Measurements from ENCODE around the gene C10orf62. TPM values are rescaled to one million over a fixed set of nuclear protein-coding genes. Genes with fewer than 3 reads are reported as not detected.

C10orf62 gene
- total and polyA plus RNA-seq, 9 of the 15 experiments (the other 6 are each of a cell fraction or from before 2014, with no cell fraction given) = not detected

DNA sequence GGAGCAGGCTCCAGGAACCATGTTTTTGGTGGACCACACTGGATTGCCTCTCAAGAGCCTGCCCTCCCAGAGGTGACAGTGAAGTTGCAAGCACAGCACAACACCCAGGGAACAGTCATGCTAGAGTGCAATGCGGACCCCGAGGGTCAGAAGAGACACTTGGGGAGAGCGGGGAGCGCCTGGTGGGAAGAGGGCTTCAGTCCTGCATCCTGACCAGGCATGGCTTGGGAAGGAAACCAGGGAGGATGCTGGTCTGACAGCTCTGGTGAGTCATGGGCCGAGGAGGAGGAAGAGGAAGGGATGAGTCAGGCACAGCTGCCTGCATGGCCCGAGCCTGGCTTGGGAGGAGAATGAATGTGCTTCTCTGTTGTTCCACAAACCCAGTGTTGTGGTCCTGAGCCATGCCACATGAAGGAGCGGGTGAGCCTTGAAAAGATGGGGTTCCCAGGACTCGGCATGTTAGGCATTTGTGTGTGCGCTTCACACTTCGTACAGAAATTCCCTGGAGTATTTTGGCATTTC is 46.4 kb upstream of the C10orf62 start (continued):
- TF ChIP-seq, protein P1, sequence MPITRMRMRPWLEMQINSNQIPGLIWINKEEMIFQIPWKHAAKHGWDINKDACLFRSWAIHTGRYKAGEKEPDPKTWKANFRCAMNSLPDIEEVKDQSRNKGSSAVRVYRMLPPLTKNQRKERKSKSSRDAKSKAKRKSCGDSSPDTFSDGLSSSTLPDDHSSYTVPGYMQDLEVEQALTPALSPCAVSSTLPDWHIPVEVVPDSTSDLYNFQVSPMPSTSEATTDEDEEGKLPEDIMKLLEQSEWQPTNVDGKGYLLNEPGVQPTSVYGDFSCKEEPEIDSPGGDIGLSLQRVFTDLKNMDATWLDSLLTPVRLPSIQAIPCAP (CRISPR knock-in tag; IDR thresholded peaks at IDR 0.05; ENCODE audit: borderline replicate concordance) = no peak
- TF ChIP-seq, protein P2, sequence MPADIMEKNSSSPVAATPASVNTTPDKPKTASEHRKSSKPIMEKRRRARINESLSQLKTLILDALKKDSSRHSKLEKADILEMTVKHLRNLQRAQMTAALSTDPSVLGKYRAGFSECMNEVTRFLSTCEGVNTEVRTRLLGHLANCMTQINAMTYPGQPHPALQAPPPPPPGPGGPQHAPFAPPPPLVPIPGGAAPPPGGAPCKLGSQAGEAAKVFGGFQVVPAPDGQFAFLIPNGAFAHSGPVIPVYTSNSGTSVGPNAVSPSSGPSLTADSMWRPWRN (IDR thresholded peaks at IDR 0.05; ENCODE audit: low read depth) = no peak
- TF ChIP-seq POLR2G (IDR thresholded peaks at IDR 0.05; ENCODE audit: low read depth, low read length) = no peak
- no peak for TF ChIP-seq MTA2 (IDR thresholded peaks at IDR 0.05; ENCODE audit: low read depth)
- TF ChIP-seq GTF2A2 (tag; IDR thresholded peaks at IDR 0.05) = no peak
- peak; percentile 83 for TF ChIP-seq CTBP1 (IDR thresholded peaks at IDR 0.05; ENCODE audit: borderline replicate concordance)
- TF ChIP-seq ZNF717 (CRISPR knock-in tag; IDR thresholded peaks at IDR 0.05) = no peak
- TF ChIP-seq, protein P3, sequence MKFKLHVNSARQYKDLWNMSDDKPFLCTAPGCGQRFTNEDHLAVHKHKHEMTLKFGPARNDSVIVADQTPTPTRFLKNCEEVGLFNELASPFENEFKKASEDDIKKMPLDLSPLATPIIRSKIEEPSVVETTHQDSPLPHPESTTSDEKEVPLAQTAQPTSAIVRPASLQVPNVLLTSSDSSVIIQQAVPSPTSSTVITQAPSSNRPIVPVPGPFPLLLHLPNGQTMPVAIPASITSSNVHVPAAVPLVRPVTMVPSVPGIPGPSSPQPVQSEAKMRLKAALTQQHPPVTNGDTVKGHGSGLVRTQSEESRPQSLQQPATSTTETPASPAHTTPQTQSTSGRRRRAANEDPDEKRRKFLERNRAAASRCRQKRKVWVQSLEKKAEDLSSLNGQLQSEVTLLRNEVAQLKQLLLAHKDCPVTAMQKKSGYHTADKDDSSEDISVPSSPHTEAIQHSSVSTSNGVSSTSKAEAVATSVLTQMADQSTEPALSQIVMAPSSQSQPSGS (CRISPR knock-in tag; IDR thresholded peaks at IDR 0.05) = no peak
- TF ChIP-seq, protein P4, sequence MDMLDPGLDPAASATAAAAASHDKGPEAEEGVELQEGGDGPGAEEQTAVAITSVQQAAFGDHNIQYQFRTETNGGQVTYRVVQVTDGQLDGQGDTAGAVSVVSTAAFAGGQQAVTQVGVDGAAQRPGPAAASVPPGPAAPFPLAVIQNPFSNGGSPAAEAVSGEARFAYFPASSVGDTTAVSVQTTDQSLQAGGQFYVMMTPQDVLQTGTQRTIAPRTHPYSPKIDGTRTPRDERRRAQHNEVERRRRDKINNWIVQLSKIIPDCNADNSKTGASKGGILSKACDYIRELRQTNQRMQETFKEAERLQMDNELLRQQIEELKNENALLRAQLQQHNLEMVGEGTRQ (CRISPR knock-in tag; IDR thresholded peaks at IDR 0.05) = no peak
- TF ChIP-seq EHMT2 (IDR thresholded peaks at IDR 0.05) = no peak
- TF ChIP-seq POU5F1 (IDR thresholded peaks at IDR 0.05; ENCODE audit: borderline replicate concordance, low read depth, low read length, partially characterized antibody) = no peak
- peak; percentile 92 for TF ChIP-seq JUN (IDR thresholded peaks at IDR 0.05; ENCODE audit: borderline replicate concordance, low read depth, low read length)
- no peak for TF ChIP-seq JUN (CRISPR knock-in tag; IDR thresholded peaks at IDR 0.05; ENCODE audit: borderline replicate concordance)
- TF ChIP-seq, protein P5, sequence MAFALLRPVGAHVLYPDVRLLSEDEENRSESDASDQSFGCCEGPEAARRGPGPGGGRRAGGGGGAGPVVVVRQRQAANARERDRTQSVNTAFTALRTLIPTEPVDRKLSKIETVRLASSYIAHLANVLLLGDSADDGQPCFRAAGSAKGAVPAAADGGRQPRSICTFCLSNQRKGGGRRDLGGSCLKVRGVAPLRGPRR (CRISPR knock-in tag; IDR thresholded peaks at IDR 0.05) = no peak
- TF ChIP-seq, protein P6, sequence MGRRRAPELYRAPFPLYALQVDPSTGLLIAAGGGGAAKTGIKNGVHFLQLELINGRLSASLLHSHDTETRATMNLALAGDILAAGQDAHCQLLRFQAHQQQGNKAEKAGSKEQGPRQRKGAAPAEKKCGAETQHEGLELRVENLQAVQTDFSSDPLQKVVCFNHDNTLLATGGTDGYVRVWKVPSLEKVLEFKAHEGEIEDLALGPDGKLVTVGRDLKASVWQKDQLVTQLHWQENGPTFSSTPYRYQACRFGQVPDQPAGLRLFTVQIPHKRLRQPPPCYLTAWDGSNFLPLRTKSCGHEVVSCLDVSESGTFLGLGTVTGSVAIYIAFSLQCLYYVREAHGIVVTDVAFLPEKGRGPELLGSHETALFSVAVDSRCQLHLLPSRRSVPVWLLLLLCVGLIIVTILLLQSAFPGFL (CRISPR knock-in tag; IDR thresholded peaks at IDR 0.05) = no peak
- no peak for TF ChIP-seq TOE1 (IDR thresholded peaks at IDR 0.05; ENCODE audit: borderline replicate concordance)
- no peak for TF ChIP-seq TOE1 (CRISPR knock-in tag; IDR thresholded peaks at IDR 0.05; ENCODE audit: borderline replicate concordance, low read depth)
- no peak for TF ChIP-seq MCM2 (IDR thresholded peaks at IDR 0.05; ENCODE audit: low read depth)
- TF ChIP-seq, protein P7, sequence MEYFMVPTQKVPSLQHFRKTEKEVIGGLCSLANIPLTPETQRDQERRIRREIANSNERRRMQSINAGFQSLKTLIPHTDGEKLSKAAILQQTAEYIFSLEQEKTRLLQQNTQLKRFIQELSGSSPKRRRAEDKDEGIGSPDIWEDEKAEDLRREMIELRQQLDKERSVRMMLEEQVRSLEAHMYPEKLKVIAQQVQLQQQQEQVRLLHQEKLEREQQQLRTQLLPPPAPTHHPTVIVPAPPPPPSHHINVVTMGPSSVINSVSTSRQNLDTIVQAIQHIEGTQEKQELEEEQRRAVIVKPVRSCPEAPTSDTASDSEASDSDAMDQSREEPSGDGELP (CRISPR knock-in tag; IDR thresholded peaks at IDR 0.05; ENCODE audit: borderline replicate concordance) = peak; percentile 88
- TF ChIP-seq SMARCA4 (IDR thresholded peaks at IDR 0.05) = peak; percentile 83
- TF ChIP-seq, protein P8, sequence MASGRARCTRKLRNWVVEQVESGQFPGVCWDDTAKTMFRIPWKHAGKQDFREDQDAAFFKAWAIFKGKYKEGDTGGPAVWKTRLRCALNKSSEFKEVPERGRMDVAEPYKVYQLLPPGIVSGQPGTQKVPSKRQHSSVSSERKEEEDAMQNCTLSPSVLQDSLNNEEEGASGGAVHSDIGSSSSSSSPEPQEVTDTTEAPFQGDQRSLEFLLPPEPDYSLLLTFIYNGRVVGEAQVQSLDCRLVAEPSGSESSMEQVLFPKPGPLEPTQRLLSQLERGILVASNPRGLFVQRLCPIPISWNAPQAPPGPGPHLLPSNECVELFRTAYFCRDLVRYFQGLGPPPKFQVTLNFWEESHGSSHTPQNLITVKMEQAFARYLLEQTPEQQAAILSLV (tag; IDR thresholded peaks at IDR 0.05) = no peak
- TF ChIP-seq STAT5A (IDR thresholded peaks at IDR 0.05; ENCODE audit: borderline replicate concordance, low read length) = no peak

All from K562 (cell line).